Measurements from ENCODE around the gene VN1R5.
"Not testable (repeated sequence)": the region's sequence is repeated elsewhere in the genome, so short reads cannot be mapped to it uniquely, and the experiment has no call there.

VN1R5 gene

DNA sequence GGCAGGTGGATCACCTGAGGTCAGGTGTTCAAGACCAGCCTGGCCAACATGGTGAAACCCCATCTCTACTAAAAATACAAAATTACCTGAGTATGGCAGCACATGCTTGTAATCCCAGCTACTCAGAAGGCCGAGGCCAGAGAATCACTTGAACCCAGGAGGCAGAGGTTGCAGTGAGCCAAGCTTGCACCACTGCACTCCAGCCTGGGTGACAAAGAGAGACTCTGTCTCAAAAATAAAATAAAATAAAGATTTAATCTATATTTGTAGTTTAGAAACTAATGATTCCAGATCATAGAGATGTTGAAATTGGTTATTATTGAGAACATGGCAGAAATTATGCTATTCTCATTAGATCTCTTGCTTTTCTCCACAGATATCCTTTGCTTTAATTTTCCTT, at the start of gene VN1R5:
VN1R5 (plus strand) TSS at position 301 of the 400 bp plus-strand sequence.
- not testable (repeated sequence) for DNase-seq (ENCODE audit: low read depth in 2 of 2)

DNA sequence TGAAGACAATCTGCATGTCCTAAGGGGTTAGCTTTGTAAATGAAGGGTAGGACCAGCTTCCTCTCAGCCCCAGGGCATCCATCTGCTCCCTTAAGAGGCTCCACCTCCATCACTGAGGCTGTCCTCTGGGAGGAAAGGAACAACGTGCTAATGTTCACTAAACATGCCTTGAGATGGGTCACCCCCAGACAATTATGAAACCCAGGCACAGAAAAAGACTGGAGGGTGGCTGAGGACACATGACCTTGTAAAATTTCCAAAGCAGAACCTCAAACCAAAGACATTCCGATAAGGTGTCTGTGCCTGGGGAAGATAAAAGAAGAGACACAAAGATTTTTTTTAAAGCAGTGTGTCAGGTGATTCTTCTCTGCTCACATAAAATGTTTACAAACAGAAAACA, 46.5 kb upstream of the VN1R5 start:
- no peak for DNase-seq (ENCODE audit: low read depth in 2 of 2)

DNA sequence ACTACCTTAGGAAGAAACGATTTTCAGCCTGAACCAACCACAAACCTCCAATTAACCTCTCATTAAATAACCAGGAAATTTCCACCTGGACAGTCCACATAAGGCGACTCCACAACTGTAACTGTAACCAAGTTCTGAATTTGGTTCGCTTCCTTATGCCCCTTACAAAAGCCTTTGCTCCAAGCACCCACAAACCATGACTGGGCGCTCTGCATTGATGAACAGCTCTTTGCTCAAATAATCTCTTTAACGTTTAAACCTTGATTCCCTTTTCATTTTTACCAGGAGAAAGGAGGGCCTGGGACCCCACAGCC, 45.9 kb upstream of the VN1R5 start:
- DNase-seq (ENCODE audit: low read depth in 2 of 2) = no peak

GRCh38 chr1:247210376-247211117, 45.3 kb upstream of the VN1R5 start:
- peak; percentile 96 for DNase-seq (ENCODE audit: low read depth in 2 of 2)

- no peak for DNase-seq (ENCODE audit: low read depth in 2 of 2)
These were observed 44.5 kb upstream of the VN1R5 start for GRCh38 chr1:247211339-247211738.

DNA sequence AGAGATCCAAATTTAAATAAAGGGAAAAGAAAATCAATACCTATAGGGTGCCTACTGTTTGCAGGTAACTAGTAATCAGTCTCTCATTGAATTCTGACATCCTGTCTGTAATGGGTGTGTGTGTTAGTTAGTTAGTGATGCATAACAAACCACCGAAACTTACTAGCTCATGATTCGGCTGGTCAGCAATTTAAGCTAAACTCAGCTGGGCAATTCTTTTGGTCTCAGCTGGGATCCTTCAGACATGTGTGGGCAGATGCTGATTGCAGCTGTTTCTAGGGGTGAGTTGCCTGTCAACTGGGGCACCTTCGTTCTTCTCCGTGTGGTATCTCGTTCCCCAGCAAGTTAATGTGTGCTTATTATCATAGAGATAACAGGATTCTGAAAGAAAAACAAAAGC, 43.9 kb upstream of the VN1R5 start:
- no peak for DNase-seq (ENCODE audit: low read depth in 2 of 2)

DNA sequence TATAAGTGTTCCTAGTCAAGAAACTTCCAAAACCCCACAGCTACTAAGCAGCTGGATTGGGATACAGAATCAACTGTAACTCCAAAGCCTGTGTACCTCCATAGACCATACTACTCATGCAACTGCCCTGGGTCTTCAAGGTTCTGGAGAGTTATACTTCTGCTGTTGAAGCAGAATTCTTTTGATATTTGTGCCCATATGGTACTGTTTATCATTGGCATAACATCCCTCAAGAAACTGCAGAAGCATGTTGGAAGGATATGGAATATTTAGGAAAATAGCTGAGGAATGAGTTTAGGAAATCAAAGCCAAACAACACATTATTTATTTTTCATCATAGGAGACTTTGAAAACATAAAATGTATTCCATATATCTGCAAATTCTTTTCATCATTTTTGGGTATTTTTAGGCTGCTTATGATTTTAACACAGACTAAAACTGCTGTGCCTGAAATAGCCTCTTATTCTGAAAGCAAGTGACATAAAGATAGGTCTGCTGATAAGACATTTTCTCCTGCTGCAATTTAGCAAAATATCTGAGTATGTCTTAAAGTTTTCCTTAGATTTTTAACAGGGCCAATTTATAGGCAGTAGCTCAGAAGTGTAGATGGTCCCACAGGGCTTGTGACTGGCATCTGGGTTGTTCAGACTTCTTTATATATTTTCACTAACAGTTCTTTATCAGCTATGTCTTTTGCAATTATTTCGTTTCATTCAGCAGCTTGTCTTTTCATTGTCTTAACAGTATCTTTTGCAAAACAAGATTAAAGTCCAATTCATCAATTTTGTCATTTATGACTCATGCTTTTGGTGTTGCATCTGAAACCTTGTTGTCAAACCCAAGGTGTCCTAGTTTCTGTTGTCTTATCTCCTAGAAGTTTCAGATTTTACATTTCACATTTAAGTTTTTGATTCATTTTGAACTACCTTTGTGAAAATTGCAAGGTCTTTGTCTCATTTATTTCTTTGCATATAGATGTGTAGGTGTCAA, 43.0 kb upstream of the VN1R5 start:
- DNase-seq (ENCODE audit: low read depth in 2 of 2) = no peak

- no peak for DNase-seq (ENCODE audit: low read depth in 2 of 2)
These were observed 39.6 kb upstream of the VN1R5 start for GRCh38 chr1:247216261-247216660.

DNA sequence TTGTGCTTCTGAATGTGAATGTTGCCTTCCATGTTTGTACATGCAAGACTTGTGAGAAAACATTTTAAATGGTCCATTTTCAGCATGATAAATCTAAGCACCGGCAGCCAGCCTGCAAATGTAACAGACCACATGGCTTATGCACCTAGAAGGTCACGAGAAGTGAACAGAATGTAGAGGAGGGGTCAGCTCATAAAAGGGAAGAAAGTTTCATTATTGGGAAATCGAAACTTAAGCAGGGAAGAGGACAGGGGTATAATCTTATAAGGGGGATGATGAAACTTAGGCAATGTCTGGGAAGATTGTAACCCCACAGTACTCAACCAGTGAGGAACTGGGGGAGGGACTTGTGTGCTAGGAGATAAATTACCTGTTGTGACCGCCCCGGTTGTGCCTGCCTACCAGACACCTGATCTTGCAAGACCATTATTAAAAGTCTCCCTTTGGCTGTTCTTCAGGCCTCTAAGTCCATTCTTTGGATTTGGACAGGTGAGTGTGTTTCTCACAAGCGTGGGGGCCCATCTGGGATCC, 37.7 kb upstream of the VN1R5 start:
- DNase-seq (ENCODE audit: low read depth in 2 of 2) = no peak

DNA sequence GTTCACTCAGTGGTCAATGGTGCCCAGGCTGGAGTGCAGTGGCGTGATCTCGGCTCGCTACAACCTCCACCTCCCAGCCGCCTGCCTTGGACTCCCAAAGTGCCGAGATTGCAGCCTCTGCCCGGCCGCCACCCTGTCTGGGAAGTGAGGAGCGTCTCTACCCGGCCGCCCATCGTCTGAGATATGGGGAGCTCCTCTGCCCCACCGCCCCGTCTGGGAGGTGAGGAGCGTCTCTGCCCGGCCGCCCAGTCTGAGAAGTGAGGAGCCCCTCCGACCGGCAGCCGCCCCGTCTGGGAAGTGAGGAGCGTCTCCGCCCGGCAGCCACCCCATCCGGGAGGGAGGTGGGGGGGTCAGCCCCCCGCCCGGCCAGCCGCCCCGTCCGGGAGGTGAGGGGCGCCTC, 35.6 kb upstream of the VN1R5 start:
- DNase-seq (ENCODE audit: low read depth in 2 of 2) = not testable (repeated sequence)

DNA sequence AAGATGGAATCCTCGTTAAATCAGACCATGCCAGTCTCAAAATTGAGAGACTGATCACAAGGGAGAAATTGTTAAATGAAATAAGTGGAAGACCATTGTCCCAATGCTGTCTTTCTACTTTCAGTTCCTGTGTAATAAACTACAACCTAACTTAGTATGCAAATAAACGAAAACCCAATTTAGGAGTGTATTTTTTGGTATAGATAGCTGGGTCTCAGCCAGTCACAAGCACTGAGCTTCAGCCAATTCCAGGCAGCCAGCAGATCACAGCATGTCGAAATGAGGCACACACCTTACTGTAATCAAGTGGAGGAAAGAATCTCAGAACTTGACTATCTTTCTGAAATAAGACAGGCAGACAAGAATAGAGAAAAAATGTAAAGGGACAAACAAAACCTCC, 33.0 kb upstream of the VN1R5 start:
- no peak for DNase-seq (ENCODE audit: low read depth in 2 of 2)

- no peak for DNase-seq (ENCODE audit: low read depth in 2 of 2)
These were observed 31.1 kb upstream of the VN1R5 start for GRCh38 chr1:247224822-247225221.

GRCh38 chr1:247228133-247228532, 27.7 kb upstream of the VN1R5 start:
- no peak for DNase-seq (ENCODE audit: low read depth in 2 of 2)

DNA sequence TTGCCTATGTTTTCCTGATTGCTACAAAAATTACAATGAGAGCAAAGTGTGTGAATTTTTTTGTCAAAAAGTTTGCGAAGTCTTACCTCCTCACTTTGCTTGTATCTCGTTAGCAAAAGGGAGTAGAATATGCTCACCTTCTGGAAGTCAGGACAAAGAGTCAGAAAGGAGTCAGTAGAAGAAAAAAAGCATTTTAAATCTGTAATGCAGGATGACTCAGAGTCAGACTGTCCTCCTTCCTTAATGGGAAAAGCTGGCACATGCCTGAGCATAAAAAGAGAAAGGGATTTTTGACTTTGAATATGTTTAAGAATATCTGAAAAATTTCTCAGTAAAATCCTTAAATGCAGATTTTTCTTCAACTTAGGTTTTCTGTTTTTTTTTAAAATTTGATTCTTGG, 14.2 kb upstream of the VN1R5 start:
- DNase-seq (ENCODE audit: low read depth in 2 of 2) = no peak

DNA sequence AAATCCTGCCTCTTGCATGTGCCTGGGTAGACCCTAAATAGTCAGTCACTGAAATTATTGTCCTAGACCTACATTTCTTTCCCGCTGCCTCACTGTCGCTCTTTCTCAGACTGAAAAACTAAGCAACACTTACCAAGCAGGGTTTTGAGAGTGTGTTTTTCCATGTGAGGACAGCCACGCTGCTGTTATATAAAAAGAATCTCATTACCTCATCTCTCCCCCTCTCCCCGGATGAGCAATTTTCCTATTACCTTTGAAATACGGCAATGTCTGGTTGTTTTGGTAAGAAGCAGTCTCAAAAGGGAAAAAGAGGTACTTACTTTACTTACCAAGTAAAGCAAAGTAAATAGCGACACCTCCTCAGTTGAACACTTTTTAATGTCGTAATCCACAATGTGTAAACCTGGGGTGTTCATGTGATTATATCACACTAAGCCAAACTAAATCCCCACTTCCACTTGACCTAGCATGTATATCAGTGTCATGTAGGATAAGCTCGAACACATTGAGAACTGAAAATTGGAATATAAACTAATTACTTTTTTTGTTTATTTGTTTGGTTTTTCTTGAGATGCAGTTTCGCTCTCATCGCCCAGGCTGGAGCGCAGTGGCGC, 12.2 kb upstream of the VN1R5 start:
- no peak for DNase-seq (ENCODE audit: low read depth in 2 of 2)

DNA sequence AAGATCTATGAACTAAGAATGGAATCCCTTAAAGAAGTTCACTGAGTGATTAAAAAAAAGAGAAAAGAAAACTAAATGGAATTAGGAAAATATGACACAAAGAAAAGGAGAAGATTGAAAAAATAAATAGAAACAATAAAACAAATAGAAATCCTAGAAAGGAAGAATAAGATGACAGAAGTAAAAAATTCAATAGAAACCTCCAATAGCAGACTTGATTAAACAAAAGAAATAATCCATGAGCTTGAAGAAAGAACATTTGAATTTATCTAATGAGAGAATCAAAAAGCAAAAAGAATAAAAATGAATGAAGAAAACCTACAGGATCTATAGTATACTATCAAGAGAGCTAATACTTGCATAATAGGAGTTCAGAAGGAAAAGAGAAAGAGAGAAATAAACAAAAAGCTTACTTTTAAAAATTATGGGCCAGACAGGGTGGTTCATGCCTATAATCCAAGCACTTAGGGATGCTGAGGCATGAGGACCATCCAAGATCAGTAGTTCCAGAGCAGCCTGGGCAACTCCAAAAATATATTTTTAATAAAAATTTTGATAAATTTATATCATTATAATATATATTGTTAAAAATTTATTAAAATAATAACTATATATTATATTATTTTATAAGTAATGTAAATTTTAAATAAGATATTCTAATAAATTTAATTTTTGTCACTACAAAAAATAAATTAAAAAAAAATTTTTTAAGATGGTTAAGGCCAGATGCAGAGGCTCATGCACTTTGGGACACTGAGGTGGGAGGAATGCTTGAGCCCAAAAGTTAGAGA, 9.4 kb upstream of the VN1R5 start:
- DNase-seq (ENCODE audit: low read depth in 2 of 2) = no peak

GRCh38 chr1:247247568-247247967, 8.3 kb upstream of the VN1R5 start:
- DNase-seq (ENCODE audit: low read depth in 2 of 2) = no peak

DNA sequence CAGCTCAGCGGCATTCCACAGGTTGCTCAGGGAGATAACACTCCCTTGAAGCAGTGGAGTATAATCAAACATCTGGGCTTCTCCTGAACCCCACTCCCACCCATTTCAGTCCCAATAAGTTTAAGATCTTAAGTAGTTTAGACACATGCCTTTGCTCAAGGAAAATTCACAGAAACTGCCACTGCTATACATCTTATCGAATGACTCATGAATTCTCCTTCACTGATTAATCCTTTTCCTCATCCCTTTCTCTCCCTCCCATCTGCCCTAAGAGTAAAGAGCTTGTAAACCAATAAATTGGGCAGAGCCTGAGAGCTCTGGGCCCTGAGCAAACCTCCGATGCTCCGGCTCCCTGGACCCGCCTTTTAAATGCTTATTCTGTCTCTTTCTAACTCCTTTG, 10.2 kb downstream of the VN1R5 start:
- DNase-seq (ENCODE audit: low read depth in 2 of 2) = no peak

- no peak for DNase-seq (ENCODE audit: low read depth in 2 of 2)
These were observed 12.6 kb downstream of the VN1R5 start for GRCh38 chr1:247268390-247269045.

DNA sequence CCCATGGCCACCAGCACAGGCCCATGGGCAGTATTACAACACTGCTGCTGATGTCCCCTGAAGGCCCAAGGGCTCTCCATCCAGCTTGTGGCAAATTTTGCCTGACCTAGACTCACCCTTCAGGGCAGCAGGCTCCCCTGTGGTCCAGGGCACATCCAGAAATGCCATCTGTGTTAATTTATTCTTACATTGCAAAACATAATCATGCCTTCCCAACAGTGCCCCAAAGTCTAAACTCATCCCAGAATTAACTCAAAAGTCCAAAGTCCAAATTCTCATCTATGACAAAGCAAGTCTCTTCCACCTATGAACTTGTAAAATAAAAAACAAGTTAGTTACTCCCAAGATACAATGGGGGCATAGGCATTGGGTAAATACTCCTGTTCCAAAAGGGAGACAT, 13.3 kb downstream of the VN1R5 start:
- DNase-seq (ENCODE audit: low read depth in 2 of 2) = no peak

DNA sequence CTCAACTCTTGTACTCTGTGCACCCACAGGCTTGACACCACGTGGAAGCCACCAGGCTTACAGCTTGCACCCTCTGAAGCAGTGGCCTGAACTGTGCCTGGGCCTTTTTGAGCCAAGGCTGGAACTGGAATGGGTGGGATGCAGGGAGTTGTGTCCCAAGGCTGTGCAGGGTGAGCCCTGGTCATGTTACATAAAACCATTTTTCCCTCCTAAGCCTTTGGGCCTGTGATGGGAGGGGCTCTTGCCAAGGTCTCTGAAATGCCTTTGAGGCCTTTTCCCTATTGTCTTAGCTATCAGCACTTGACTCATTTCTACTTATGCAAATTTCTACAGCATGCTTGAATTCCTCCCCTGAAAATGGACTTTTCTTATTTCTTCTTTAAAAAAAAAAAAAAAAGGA, 14.1 kb downstream of the VN1R5 start:
- DNase-seq (ENCODE audit: low read depth in 2 of 2) = no peak

Measured in stimulated activated CD8-positive, alpha-beta memory T cell treated with anti-CD3 and anti-CD28 coated beads, Interleukin-2, amount 100 ng/mL, for 48 hours (primary cell).